GM18873 (cell line): ENCODE results near the gene CCL4L2.
"Not testable (repeated sequence)": the region's sequence is repeated elsewhere in the genome, so short reads cannot be mapped to it uniquely, and the experiment has no call there.

Experiments used
- ATAC-seq: cut with Tn5 transposase; IDR thresholded peaks from one replicate; pipeline ENCODE4 v1.9.1; 2021; ENCODE audit warnings: mild to moderate bottlenecking, moderate library complexity, moderate number of reproducible peaks; ENCODE audit not compliant: unreplicated experiment, low FRiP score

CCL4L2 gene

DNA sequence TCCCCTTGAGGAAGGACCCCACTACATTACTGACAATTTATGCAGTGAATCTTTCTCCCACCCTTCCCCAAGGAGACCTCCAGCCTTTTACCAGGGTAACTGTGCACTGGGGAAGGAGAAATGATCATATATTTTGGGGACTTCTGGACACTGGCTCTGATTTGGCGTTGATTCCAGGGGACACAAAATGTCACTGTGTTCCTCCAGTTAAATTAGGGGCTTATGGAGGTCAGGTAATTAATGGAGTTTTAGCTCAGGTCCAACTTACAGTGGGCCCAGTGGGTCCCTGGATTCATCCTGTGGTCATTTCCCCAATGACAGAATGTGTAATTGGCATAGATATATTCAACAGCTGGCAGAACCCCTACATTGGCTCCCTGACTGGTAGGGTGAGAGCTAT, 8.7 kb downstream of the CCL4L2 start:
- ATAC-seq = not testable (repeated sequence)

DNA sequence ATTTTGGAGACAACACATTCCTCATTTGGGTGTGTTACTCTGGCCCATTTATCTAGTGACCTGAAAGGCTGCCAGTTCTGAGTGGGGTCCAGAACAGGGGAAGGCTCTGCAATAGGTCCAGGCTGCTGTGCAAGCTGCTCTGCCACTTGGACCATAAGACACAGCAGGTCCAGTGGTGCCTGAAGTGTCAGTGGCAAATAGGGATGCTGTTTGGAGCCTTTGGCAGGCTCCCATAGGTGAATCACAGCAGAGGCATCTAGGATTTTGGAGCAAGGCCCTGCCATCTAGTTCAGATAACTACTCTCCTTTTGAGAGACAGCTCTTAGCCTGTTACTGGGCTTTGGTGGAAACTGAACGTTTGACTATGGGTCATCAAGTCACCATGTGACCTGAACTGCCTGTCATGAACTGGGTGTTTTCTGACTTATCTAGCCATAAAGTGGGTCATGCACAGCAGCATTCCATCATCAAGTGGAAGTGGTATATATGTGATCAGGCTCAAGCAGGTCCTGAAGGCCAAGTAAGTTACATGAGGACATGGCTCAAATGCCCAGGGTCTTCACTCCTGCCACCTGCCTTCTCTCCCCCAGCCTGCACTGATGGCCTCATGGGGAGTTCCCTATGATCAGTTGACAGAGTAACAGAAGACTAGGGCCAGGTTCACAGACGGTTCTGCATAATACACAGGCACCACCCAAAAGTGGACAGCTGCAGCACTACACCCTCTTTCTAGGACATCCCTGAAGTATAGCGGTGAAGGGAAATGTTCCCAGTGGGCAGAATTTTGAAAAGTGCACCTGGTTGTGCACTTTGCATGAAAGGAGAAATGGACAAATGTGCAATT, 10.1 kb downstream of the CCL4L2 start:
- not testable (repeated sequence) for ATAC-seq

DNA sequence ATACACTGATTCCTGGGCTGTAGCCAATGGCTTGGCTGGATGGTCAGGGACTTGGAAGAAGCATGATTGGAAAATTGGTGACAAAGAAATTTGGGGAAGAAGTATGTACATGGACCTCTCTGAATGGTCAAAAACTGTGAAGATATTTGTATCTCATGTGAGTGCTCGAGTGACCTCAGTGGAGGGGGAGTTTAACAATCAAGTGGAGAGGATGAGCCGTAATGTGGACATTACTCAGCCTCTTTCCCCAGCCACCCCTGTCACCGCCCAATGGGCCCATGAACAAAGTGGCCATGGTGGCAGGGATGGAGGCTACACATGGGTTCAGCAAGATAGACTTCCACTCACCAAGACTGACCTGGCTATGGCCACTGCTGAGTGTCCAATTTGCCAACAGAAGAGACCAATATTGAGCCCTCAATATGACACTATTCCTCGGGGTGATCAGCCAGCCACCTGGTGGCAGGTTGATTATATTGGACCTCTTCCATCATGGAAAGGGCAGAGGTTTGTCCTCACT, 10.8 kb downstream of the CCL4L2 start:
- ATAC-seq = not testable (repeated sequence)

DNA sequence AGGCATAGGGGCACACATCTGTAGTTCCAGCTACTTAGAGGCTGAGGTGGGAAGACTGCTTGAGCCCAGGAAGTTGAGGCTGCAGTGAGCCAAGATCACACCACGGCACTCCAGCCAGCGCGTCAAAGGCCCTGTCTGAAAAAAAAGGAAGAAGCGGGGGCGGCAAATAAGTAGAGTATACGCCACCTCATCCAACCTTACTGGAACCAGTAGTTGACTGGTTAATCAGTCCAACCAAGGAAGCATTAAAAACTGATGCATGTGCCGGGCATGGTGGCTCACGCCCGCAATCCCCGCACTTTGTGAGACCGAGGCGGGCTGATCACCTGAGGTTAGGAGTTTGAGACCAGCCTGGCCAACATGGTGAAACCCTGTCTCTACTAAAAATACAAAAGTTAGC, 12.1 kb downstream of the CCL4L2 start:
- not testable (repeated sequence) for ATAC-seq

DNA sequence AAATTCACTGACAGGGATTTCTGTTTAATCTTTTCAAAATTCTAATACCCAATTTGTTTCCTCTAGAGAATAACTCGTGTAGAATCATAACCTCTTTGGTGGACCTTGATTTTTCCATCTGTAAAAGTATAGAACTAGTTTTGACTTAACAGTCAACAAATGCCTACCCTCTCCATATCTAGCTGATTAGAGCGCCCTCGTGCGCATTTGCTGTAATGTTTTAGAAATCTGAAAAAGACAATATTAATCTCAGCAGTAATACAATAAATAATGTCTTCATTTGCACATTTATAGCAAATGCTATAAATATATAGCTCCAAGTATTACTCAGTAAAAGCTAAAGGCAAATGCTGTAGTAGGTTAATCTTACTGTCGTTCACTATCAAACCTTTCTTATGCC, 18.8 kb downstream of the CCL4L2 start:
- not testable (repeated sequence) for ATAC-seq

DNA sequence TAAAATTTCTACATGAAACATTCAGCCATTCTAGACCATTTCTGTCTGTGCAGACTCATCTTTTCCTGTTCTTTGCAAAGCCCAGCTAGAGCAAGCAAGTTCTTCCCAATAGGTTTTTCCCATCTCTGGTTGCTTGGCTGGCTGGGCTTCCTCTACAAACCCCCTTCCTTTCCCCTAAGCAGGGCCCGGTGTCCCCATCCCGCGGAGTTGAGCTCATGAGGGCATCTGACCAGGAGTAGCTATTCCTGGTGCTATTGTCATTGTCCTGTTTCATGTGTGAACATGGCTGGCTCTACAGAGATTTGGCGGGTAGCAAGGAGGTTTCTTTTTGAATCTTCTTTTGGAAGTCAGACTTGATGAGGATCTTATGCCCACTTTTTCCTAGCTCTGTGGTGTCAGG, 31.2 kb downstream of the CCL4L2 start:
- ATAC-seq = not testable (repeated sequence)
